Lower lobe of right lung (tissue), 2 donors: ENCODE data around the gene PCIF1. TPM values are rescaled to one million over a fixed set of nuclear protein-coding genes. Genes with fewer than 3 reads are reported as not detected.

Experiments
- ATAC-seq, 2 donors: fragments of 200-7000 bp; cut with Tn5 transposase; one replicate each; pipeline ENCODE4 v1.9.1; 2020 to 2022; ENCODE audit warnings: mild to moderate bottlenecking in 2 of 2, moderate library complexity in 2 of 2
- DNase-seq: peaks from one replicate; pipeline ENCODE4 v3.0.0-alpha.2; 2020
- H3K27ac ChIP-seq: fragments of 200-600 bp; one replicate; pipeline ENCODE4 v1.8.0; 2022
- H3K27me3 ChIP-seq: fragments of 200-600 bp; one replicate; pipeline ENCODE4 v1.8.0; 2022; ENCODE audit warnings: low read depth
- H3K36me3 ChIP-seq: fragments of 200-600 bp; one replicate; pipeline ENCODE4 v1.8.0; 2022; ENCODE audit warnings: mild to moderate bottlenecking
- H3K4me1 ChIP-seq: fragments of 200-600 bp; one replicate; pipeline ENCODE4 v1.8.0; 2022
- H3K4me3 ChIP-seq: fragments of 200-600 bp; one replicate; pipeline ENCODE4 v1.8.0; 2022; ENCODE audit warnings: mild to moderate bottlenecking
- H3K9me3 ChIP-seq: fragments of 200-600 bp; one replicate; pipeline ENCODE4 v1.8.0; 2022
- intact Hi-C: fragments of 100-400 bp; cut with DNase I; formaldehyde crosslinking; loops from one replicate; pipeline ENCODE4 v1.11.0; 2022
- total RNA-seq: library from RNA; stranded (reverse); fragmentation: NEBNext Ultra II Directional; extraction: Animal tissue kit (Norgen Biotek cat#: 25700); gene quantifications from one replicate; pipeline ENCODE4 v1.2.1, GENCODE V29; 2021
- TF ChIP-seq, protein P1 (sequence below): fragments of 200-600 bp; IDR thresholded peaks from one replicate; pipeline ENCODE4 v1.8.0; 2022; ENCODE audit warnings: antibody characterized with exemption, mild to moderate bottlenecking
- donor health status: DM: no; HTN: yes; CAD: no; lungs with severe emphysema.

Gene PCIF1
- total RNA-seq, 1 donor from 2014 or later: 34.7 TPM

DNA sequence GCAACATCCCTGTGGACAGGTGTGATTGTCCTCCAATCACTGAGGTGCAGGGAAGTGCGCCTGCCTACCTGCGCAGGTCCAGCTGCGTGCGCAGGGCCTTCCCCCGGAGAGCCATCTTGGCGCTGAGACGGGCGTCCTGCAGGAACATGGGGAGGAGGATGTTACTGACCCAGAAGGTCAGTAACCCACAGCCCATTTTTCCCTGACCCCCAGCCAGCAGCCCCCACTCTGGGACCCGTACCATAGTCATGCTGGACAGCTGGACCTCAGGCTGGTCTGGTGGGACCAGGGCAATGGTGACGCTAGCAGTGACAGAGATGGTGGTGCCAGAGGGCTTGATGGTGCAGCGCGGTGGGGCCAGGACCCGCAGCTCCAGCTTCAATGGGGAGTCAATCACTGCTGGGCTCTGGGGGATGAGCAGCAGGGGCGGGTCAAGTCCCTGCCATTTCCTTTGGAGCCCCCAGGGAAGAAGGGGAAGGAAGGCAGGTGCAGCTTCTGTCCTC is 32.2 kb upstream of the PCIF1 start:
- H3K4me1 ChIP-seq: no peaks in the 10 kb centered on the region
- no peak for ATAC-seq
- no peaks in the 10 kb centered on the region for H3K9me3 ChIP-seq
- intact Hi-C loops: no loop called here
- H3K36me3 ChIP-seq: peaks cover 79% of the 10 kb centered on the region
- no peak overlapping the region for H3K27ac ChIP-seq
- DNase-seq: no peak
- TF ChIP-seq, protein P1, sequence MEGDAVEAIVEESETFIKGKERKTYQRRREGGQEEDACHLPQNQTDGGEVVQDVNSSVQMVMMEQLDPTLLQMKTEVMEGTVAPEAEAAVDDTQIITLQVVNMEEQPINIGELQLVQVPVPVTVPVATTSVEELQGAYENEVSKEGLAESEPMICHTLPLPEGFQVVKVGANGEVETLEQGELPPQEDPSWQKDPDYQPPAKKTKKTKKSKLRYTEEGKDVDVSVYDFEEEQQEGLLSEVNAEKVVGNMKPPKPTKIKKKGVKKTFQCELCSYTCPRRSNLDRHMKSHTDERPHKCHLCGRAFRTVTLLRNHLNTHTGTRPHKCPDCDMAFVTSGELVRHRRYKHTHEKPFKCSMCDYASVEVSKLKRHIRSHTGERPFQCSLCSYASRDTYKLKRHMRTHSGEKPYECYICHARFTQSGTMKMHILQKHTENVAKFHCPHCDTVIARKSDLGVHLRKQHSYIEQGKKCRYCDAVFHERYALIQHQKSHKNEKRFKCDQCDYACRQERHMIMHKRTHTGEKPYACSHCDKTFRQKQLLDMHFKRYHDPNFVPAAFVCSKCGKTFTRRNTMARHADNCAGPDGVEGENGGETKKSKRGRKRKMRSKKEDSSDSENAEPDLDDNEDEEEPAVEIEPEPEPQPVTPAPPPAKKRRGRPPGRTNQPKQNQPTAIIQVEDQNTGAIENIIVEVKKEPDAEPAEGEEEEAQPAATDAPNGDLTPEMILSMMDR: no peak
- no peak overlapping the region for H3K4me3 ChIP-seq
- no peaks in the 10 kb centered on the region for H3K27me3 ChIP-seq

DNA sequence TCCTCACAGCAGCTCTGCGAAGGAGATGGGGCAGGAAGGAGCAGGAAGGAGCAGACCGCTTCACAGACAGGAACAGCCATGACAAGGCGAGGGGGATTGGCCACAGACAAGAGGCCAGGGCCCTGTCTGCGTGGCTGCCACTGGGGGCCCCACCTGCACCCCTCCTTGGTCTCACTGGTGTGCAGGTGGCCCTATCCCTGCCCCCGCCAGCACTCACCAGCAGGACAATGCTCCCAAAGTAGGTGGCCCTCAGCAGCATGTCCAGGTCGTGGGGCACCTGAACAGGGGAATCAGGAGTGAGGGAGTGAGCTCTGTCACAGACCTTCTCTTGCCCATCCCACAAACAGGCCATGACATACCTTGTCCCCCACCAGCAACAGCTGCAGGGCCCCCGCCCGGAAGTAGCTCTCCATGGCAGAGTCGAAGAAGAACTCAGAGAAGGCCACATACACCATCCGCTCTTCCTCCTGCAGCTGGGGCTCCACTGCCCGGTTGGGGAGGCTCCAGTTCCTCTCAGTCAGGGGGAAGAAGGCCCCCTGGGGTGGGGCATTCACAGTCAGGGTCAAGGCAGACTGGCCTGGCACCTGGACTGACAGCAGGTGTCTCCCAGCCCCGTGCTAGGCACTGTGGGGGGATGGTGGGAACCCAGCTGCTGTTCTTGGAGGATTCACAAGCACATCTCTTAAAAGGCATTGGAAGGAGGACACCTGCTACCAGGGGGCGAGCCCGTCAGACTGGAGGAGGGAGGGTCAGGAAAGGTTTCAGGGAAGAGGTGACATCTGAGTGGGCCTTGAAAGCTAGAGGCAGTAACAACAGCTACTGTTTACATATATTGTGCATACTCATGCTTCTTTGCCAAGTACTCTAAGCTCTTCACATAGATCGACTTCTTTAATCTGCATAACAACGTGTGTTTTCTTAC is 29.6 kb upstream of the PCIF1 start:
- H3K36me3 ChIP-seq: peaks cover 55% of the 10 kb centered on the region
- no peak for DNase-seq
- no peak overlapping the region for H3K27ac ChIP-seq
- no peak for ATAC-seq
- intact Hi-C loops: no loop called here
- no peaks in the 10 kb centered on the region for H3K27me3 ChIP-seq
- H3K4me3 ChIP-seq: no peak overlapping the region
- H3K4me1 ChIP-seq: peaks cover 3% of the 10 kb centered on the region
- TF ChIP-seq, protein P1: no peak
- no peaks in the 10 kb centered on the region for H3K9me3 ChIP-seq

DNA sequence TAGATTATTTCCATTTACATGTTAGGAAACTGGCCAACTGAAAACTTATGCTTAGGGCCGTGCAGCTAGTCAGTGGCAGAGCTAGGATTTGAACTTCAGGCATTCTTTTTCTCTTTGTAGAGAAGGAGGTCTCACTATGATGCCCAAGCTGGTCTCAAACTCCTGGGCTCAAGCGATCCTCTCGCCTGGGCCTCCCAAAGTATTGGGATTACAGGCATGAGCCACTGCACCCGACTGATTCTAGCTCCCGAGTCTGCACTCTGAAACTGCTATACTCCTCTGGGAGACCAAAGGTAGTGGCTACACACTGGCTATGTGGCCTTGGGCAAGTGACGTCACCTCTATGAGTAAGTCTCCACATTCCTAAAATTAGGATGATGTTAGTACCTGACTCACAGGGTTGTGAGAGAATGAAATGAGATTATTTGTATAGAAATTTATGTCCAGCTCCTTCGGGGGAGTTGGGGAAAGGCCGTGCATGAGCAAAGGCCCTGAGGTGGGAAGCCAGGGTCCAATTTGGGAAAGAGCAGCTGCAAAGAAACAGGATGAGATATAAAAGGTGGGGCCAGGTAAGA is 28.9 kb upstream of the PCIF1 start:
- Histone ChIP-seq H3K4me3 (no peak overlapping the region), H3K27me3 (no peaks in the 10 kb centered on the region), H3K9me3 (no peaks in the 10 kb centered on the region), H3K4me1 (peaks cover 9% of the 10 kb centered on the region), H3K27ac (no peak overlapping the region), H3K36me3 (peaks cover 47% of the 10 kb centered on the region)
- DNase-seq: no peak
- intact Hi-C loops: no loop called here
- TF ChIP-seq, protein P1: no peak
- no peak for ATAC-seq

DNA sequence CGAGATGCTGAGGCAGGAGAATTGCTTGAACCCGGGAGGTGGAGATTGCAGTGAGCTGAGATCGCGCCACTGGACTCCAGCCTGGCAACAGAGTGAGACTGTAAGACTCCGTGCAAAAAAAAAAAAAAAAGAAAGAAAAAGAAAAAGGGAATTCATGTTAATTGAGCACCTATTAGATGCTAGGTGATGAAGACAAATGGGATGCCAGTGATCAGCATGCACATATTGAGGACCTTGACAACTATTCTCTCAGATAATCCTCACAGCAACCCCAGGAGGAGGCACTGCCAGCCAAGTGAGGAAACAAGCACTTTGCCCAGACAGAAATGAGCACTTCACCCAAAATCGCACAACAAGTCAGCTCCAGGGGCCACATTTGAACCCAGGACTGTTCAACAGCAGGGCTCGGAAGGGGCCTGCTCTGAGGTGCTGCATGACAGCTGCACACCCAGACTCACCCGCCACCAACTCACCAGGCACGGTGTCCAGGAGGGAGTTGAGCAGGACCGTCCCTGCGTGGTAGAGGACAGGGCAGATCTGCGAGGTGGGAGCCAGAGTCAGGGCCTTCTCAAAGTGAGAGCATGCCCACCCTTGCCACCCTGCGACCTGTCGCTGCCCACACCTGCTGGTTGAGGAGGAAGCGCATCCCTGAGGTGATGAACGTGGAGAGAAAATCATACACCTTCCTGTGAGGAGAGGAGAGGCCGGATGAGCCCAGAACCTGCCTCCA is 27.1 kb upstream of the PCIF1 start:
- intact Hi-C loops: no loop called here
- Histone ChIP-seq H3K27me3 (peaks cover under 1% of the 10 kb centered on the region), H3K36me3 (peaks cover 29% of the 10 kb centered on the region), H3K27ac (no peak overlapping the region), H3K9me3 (no peaks in the 10 kb centered on the region), H3K4me3 (no peak overlapping the region), H3K4me1 (peaks cover 25% of the 10 kb centered on the region)
- DNase-seq (no peak), ATAC-seq (no peak)
- TF ChIP-seq, protein P1: no peak

DNA sequence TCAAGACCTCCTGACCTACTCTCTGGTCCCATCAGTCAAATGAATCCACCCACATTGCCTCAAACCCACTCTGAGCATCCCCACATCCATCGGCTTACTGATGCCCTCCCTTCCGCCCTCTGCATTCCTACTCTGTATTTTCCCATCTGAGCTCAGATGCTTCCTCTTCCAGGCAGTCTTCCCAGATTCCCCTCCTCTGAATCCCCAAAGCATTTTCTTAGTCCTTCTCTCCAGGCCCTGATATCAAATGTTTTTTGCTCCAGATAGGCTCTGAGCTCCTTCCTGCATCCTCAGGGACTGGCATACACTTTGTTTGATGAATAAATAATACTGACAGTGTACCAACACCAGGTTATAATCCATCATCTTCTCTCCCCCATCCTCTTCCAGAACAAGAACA is 26.4 kb upstream of the PCIF1 start:
- Histone ChIP-seq H3K4me3 (no peak overlapping the region), H3K27me3 (peaks cover 4% of the 10 kb centered on the region), H3K9me3 (no peaks in the 10 kb centered on the region), H3K4me1 (peaks cover 30% of the 10 kb centered on the region), H3K36me3 (peaks cover 24% of the 10 kb centered on the region), H3K27ac (no peak overlapping the region)
- ATAC-seq (no peak), DNase-seq (no peak)
- TF ChIP-seq, protein P1: no peak
- intact Hi-C loops: no loop called here
